GF-D8 (cell line): ENCODE measurements around the gene FAM222A.

Experiments
- DNase-seq: peaks from one replicate; lab custom pipeline; 2025; lab: John Stamatoyannopoulos, UW

FAM222A gene

GRCh38 chr12:109710747-109711595, 2.7 kb upstream of the FAM222A start:
- DNase-seq = no peak

- no peak for DNase-seq
Measured at GRCh38 chr12:109711596-109712461, 1.8 kb upstream of the FAM222A start.

GRCh38 chr12:109714141-109714912, 702 bp downstream of the FAM222A start:
- peak; percentile 13 for DNase-seq

- DNase-seq = no peak
Measured at GRCh38 chr12:109714913-109715244, 1.3 kb downstream of the FAM222A start.

GRCh38 chr12:109715310-109716091, 1.9 kb downstream of the FAM222A start:
- no peak for DNase-seq

GRCh38 chr12:109716092-109716479, 2.5 kb downstream of the FAM222A start:
- no peak for DNase-seq

- DNase-seq = no peak
Measured at GRCh38 chr12:109716512-109717389, 3.1 kb downstream of the FAM222A start.

GRCh38 chr12:109717390-109718357, 4.0 kb downstream of the FAM222A start:
- DNase-seq = no peak

- no peak for DNase-seq
Measured at GRCh38 chr12:109718390-109718789, 4.8 kb downstream of the FAM222A start.

- DNase-seq = no peak
Measured at GRCh38 chr12:109719123-109720022, 5.7 kb downstream of the FAM222A start.

GRCh38 chr12:109720152-109720856, 6.7 kb downstream of the FAM222A start:
- DNase-seq = no peak

GRCh38 chr12:109720857-109721189, 7.2 kb downstream of the FAM222A start:
- no peak for DNase-seq

GRCh38 chr12:109721276-109721675, 7.7 kb downstream of the FAM222A start:
- no peak for DNase-seq

GRCh38 chr12:109722022-109722720, 8.5 kb downstream of the FAM222A start:
- no peak for DNase-seq

- DNase-seq = no peak
Measured at GRCh38 chr12:109722721-109723094, 9.1 kb downstream of the FAM222A start.

- no peak for DNase-seq
Measured at GRCh38 chr12:109723311-109723881, 9.8 kb downstream of the FAM222A start.
